NCI-H526 treated with DMSO at 0.1 percent for 48 hours (cell line): ENCODE data around the gene C10orf67.
A peak's percentile ranks its signal among the peaks of the same experiment; 100 is the strongest.
"Not testable (repeated sequence)": the region's sequence is repeated elsewhere in the genome, so short reads cannot be mapped to it uniquely, and the experiment has no call there.

Experiments used
- DNase-seq: peaks from one replicate; lab custom pipeline; 2025; lab: John Stamatoyannopoulos, UW

The C10orf67 gene

GRCh38 chr10:23263441-23264164 lies 81.0 kb downstream of the C10orf67 start:
- no peak for DNase-seq

- DNase-seq, result no peak
Observed at GRCh38 chr10:23262928-23263327, 81.7 kb downstream of the C10orf67 start.

- no peak for DNase-seq
Observed at GRCh38 chr10:23258516-23258915, 86.1 kb downstream of the C10orf67 start.

- DNase-seq, result no peak
Observed at GRCh38 chr10:23253780-23254179, 90.8 kb downstream of the C10orf67 start.

GRCh38 chr10:23252859-23253258 lies 91.7 kb downstream of the C10orf67 start:
- DNase-seq, result not testable (repeated sequence)

GRCh38 chr10:23241779-23242178 lies 102.8 kb downstream of the C10orf67 start:
- DNase-seq, result not testable (repeated sequence)

GRCh38 chr10:23238015-23238414 lies 106.6 kb downstream of the C10orf67 start:
- no peak for DNase-seq

- no peak for DNase-seq
Observed at GRCh38 chr10:23230582-23230981, 114.0 kb downstream of the C10orf67 start.

- DNase-seq, result no peak
Observed at GRCh38 chr10:23217471-23217870, 127.1 kb downstream of the C10orf67 start.

GRCh38 chr10:23205972-23206642 lies 138.5 kb downstream of the C10orf67 start:
- DNase-seq, result no peak

GRCh38 chr10:23204773-23205172 lies 139.8 kb downstream of the C10orf67 start:
- DNase-seq, result no peak

- DNase-seq, result no peak
Observed at GRCh38 chr10:23203369-23204325, 140.9 kb downstream of the C10orf67 start.

GRCh38 chr10:23202779-23203178 lies 141.8 kb downstream of the C10orf67 start:
- DNase-seq, result no peak

GRCh38 chr10:23201837-23202236 lies 142.8 kb downstream of the C10orf67 start:
- no peak for DNase-seq

GRCh38 chr10:23200997-23201652 lies 143.5 kb downstream of the C10orf67 start:
- DNase-seq, result no peak

- no peak for DNase-seq
Observed at GRCh38 chr10:23200586-23200985, 144.0 kb downstream of the C10orf67 start.

- DNase-seq, result no peak
Observed at GRCh38 chr10:23199768-23200511, 144.7 kb downstream of the C10orf67 start.

- no peak for DNase-seq
Observed at GRCh38 chr10:23198940-23199767, 145.4 kb downstream of the C10orf67 start.

- no peak for DNase-seq
Observed at GRCh38 chr10:23198610-23198939, 146.0 kb downstream of the C10orf67 start.

- DNase-seq, result peak; percentile 22
Observed at GRCh38 chr10:23197416-23197861, 147.2 kb downstream of the C10orf67 start.
